ENCODE measurements around the gene ZMYND8. TPM values are rescaled to one million over a fixed set of nuclear protein-coding genes. Genes with fewer than 3 reads are reported as not detected.

Gene ZMYND8
- total and polyA plus RNA-seq, 2 donors (not counting 1 experiment from before 2014, with no cell fraction given), result 12.6 to 13.0 TPM

DNA sequence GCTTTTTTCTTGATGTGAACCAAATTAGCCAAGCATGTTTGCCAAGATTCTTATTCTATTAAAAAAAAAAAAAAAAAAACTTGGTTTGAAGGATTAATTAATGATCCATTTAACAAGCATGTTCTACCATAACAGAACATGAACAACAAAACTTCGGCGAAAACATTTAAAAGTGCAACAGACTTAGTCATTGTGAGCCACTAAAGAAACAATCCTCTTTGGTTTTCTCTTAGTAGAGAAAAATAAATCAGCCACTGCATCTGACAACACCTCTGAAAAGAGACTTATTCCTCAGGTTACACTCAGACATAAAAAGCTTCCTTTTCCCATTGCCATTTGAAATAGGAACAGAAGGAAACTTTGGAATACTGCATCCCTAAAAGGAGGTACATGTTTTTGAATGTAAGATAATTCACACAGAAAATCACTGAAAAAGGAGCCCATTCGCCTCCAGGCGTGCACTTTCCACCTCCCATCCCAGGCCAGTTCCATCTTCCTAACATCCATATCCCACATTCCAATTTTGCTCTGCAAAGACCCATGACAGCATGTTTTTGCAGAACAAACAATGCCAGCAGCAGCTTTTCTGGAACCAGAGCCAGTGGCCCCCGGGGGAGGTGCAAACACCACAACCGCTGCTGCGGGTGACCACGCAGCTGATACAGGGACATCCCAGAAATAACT is 79.5 kb downstream of the ZMYND8 start:
- H3K36me3 ChIP-seq (ENCODE audit: control insufficient read depth, insufficient read depth, low read length), result peaks cover 13% of the 10 kb centered on the region
- no peak overlapping the region for H3K9ac ChIP-seq (ENCODE audit: insufficient read depth, low read length)
- peaks cover 17% of the 10 kb centered on the region for H3K4me1 ChIP-seq (ENCODE audit: control insufficient read depth, extremely low read depth, insufficient read depth, low read length)
- no peak for TF ChIP-seq EZH2 (IDR thresholded peaks at IDR 0.05; ENCODE audit: low read length, missing control alignments)
- no peak overlapping the region for H3K4me3 ChIP-seq (replicated peaks in 1 of 4; ENCODE audit: control extremely low read depth in 1 of 4, insufficient read depth in 1 of 4, low read depth in 3 of 4, low read length in 4 of 4)
- H3K9me3 ChIP-seq (ENCODE audit: control insufficient read depth, insufficient read depth, low read depth, low read length), result no peaks in the 10 kb centered on the region
- H4K20me1 ChIP-seq (ENCODE audit: control insufficient read depth, extremely low read depth, insufficient read depth, low read length), result no peaks in the 10 kb centered on the region
- peak overlapping the region; percentile 19 for H3K4me2 ChIP-seq (ENCODE audit: extremely low read depth, insufficient read depth, low read length)
- H3K27me3 ChIP-seq (ENCODE audit: control insufficient read depth, insufficient read depth, low read length), result no peaks in the 10 kb centered on the region
- DNase-seq (ENCODE audit: low read depth in 2 of 2), result peak; percentile 73 to 87
- H3K79me2 ChIP-seq (ENCODE audit: control insufficient read depth, insufficient read depth, low read length), result peaks cover 4% of the 10 kb centered on the region
- H2AFZ ChIP-seq (ENCODE audit: low read length), result no peak overlapping the region
- peak overlapping the region; percentile 53 for H3K27ac ChIP-seq (ENCODE audit: insufficient read depth, low read length)

DNA sequence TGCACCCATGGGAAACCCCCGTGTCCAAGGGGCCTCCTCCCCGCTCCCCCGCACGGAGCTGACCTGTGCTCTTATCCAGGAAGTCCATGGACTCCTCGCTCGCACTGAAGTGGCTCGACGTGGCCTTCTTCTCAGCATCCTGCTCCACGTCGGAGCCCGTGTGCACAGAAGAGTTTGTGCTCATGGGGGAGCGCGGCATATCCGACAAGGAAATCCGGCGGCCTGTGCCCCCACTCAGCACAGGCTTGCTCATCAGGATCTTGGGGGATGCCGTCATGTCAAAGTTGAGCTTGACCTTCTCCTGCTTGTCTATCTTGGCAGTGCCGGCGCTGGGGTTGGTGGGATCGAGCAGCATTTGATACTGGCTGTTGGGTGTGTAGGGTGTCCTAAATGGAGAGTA is 80.2 kb downstream of the ZMYND8 start:
- Histone ChIP-seq H3K9me3 (ENCODE audit: control insufficient read depth, insufficient read depth, low read depth, low read length) (no peaks in the 10 kb centered on the region), H3K9ac (ENCODE audit: insufficient read depth, low read length) (no peak overlapping the region), H4K20me1 (ENCODE audit: control insufficient read depth, extremely low read depth, insufficient read depth, low read length) (no peaks in the 10 kb centered on the region), H2AFZ (ENCODE audit: low read length) (no peak overlapping the region), H3K4me2 (ENCODE audit: extremely low read depth, insufficient read depth, low read length) (no peak overlapping the region), H3K27me3 (ENCODE audit: control insufficient read depth, insufficient read depth, low read length) (no peaks in the 10 kb centered on the region), H3K4me1 (ENCODE audit: control insufficient read depth, extremely low read depth, insufficient read depth, low read length) (peaks cover 17% of the 10 kb centered on the region), H3K4me3 (replicated peaks in 1 of 4; ENCODE audit: control extremely low read depth in 1 of 4, insufficient read depth in 1 of 4, low read depth in 3 of 4, low read length in 4 of 4) (no peak overlapping the region), H3K79me2 (ENCODE audit: control insufficient read depth, insufficient read depth, low read length) (peaks cover 6% of the 10 kb centered on the region), H3K27ac (ENCODE audit: insufficient read depth, low read length) (peak overlapping the region; percentile 53), H3K36me3 (ENCODE audit: control insufficient read depth, insufficient read depth, low read length) (peaks cover 11% of the 10 kb centered on the region)
- no peak for DNase-seq (ENCODE audit: low read depth in 2 of 2)
- TF ChIP-seq, protein P1, sequence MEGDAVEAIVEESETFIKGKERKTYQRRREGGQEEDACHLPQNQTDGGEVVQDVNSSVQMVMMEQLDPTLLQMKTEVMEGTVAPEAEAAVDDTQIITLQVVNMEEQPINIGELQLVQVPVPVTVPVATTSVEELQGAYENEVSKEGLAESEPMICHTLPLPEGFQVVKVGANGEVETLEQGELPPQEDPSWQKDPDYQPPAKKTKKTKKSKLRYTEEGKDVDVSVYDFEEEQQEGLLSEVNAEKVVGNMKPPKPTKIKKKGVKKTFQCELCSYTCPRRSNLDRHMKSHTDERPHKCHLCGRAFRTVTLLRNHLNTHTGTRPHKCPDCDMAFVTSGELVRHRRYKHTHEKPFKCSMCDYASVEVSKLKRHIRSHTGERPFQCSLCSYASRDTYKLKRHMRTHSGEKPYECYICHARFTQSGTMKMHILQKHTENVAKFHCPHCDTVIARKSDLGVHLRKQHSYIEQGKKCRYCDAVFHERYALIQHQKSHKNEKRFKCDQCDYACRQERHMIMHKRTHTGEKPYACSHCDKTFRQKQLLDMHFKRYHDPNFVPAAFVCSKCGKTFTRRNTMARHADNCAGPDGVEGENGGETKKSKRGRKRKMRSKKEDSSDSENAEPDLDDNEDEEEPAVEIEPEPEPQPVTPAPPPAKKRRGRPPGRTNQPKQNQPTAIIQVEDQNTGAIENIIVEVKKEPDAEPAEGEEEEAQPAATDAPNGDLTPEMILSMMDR (conservative IDR thresholded peaks at IDR 0.05 in 1 of 2, IDR thresholded peaks at IDR 0.05 in 1 of 2; ENCODE audit: low read depth in 1 of 2, low read length in 2 of 2), result no peak
- TF ChIP-seq EZH2 (IDR thresholded peaks at IDR 0.05; ENCODE audit: low read length, missing control alignments), result no peak

DNA sequence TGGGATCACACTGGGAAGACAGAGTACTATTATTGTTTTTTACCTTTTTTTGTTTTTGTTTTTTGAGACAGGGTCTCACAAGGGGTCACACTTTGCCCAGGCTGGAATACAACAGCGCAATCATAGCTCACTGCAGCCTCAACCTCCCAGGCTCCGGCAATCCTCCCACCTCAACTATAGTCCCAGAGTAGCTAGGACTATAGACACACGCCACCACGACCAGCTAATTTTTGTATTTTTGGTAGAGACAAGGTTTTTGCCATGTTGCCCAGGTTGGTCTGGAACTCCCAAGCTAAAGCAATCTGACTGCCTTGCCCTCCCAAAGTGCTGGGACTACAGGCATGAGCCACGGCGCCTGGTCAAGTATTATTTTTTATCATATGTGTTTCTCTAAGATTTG is 81.0 kb downstream of the ZMYND8 start:
- H3K27me3 ChIP-seq (ENCODE audit: control insufficient read depth, insufficient read depth, low read length), result no peaks in the 10 kb centered on the region
- no peaks in the 10 kb centered on the region for H3K9me3 ChIP-seq (ENCODE audit: control insufficient read depth, insufficient read depth, low read depth, low read length)
- H4K20me1 ChIP-seq (ENCODE audit: control insufficient read depth, extremely low read depth, insufficient read depth, low read length), result no peaks in the 10 kb centered on the region
- H2AFZ ChIP-seq (ENCODE audit: low read length), result no peak overlapping the region
- DNase-seq (ENCODE audit: low read depth in 2 of 2), result no peak
- TF ChIP-seq EZH2 (IDR thresholded peaks at IDR 0.05; ENCODE audit: low read length, missing control alignments), result no peak
- TF ChIP-seq, protein P1 (conservative IDR thresholded peaks at IDR 0.05 in 1 of 2, IDR thresholded peaks at IDR 0.05 in 1 of 2; ENCODE audit: low read depth in 1 of 2, low read length in 2 of 2), result no peak
- H3K4me2 ChIP-seq (ENCODE audit: extremely low read depth, insufficient read depth, low read length), result no peak overlapping the region
- H3K27ac ChIP-seq (ENCODE audit: insufficient read depth, low read length), result no peak overlapping the region
- H3K36me3 ChIP-seq (ENCODE audit: control insufficient read depth, insufficient read depth, low read length), result peaks cover 10% of the 10 kb centered on the region
- no peak overlapping the region for H3K9ac ChIP-seq (ENCODE audit: insufficient read depth, low read length)
- H3K79me2 ChIP-seq (ENCODE audit: control insufficient read depth, insufficient read depth, low read length), result peaks cover 9% of the 10 kb centered on the region
- no peak overlapping the region for H3K4me3 ChIP-seq (replicated peaks in 1 of 4; ENCODE audit: control extremely low read depth in 1 of 4, insufficient read depth in 1 of 4, low read depth in 3 of 4, low read length in 4 of 4)
- peaks cover 17% of the 10 kb centered on the region for H3K4me1 ChIP-seq (ENCODE audit: control insufficient read depth, extremely low read depth, insufficient read depth, low read length)
